AG10803 (cell line): Measurements from ENCODE around the gene ZNF782.
"Not testable (repeated sequence)": the region's sequence is repeated elsewhere in the genome, so short reads cannot be mapped to it uniquely, and the experiment has no call there.

Experiments used
- DNase-seq: peaks from one replicate; pipeline ENCODE4 v3.0.0; 2010; ENCODE audit warnings: low read depth
- H3K4me3 ChIP-seq: 2 replicates; pipeline ENCODE4 v1.5.1; 2011; ENCODE audit warnings: mild to moderate bottlenecking, low read length, control low read depth
- TF ChIP-seq, protein P1 (sequence below): conservative IDR thresholded peaks from 2 replicates; pipeline ENCODE4 v1.5.1; 2011; ENCODE audit warnings: mild to moderate bottlenecking, low read length, control low read depth, inconsistent platforms

ZNF782 gene

DNA sequence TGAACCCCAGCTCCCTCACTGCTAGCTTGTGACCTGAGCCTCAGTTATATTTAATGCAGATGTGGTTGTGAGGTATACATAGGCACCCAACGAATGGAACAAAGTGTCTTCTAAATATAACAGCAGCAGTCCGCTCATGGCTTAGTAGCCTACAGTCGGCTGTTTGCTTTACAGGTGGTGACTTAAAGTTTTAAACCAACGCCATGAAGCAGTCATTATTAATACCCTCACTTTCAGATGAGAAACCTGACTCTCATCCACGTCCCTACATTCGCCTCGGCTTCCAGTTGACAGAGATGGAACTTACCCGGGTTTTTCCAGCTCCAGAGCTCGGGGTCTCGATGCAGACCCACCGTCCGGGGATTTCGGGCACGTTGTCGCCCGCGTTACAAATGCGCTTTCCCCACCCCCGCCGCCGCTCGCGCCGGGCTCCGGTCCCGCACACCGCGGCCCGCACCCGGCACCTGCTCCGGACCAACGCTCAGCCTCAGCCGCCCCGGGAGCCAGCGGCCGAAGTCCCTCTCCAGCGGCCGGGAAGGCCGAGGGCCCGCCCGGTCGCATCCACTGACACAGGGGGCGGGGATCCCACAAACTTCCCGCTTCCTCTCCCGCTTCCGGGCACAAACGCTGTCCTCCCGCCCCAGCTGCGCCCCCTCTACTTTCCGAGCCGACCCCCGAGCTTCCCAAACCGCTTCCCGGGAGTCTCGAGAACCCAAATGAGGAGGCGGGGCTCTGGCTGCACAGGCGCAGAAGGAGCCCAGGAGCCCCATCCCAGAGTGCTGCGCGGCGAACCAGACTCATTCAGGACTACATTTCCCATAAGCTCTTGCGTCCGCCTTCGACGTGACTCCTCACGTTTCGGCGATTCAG is at the start of gene ZNF782:
TSS of gene ZNF782 (minus strand) at position 734 of the 870 bp plus-strand sequence. CDS start 2,553 bp downstream, outside the sequence.
- peak; percentile 88 for DNase-seq
- peak within 1 kb of the TSS; percentile 81 for H3K4me3 ChIP-seq
- TF ChIP-seq, protein P1, sequence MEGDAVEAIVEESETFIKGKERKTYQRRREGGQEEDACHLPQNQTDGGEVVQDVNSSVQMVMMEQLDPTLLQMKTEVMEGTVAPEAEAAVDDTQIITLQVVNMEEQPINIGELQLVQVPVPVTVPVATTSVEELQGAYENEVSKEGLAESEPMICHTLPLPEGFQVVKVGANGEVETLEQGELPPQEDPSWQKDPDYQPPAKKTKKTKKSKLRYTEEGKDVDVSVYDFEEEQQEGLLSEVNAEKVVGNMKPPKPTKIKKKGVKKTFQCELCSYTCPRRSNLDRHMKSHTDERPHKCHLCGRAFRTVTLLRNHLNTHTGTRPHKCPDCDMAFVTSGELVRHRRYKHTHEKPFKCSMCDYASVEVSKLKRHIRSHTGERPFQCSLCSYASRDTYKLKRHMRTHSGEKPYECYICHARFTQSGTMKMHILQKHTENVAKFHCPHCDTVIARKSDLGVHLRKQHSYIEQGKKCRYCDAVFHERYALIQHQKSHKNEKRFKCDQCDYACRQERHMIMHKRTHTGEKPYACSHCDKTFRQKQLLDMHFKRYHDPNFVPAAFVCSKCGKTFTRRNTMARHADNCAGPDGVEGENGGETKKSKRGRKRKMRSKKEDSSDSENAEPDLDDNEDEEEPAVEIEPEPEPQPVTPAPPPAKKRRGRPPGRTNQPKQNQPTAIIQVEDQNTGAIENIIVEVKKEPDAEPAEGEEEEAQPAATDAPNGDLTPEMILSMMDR, result no peak

DNA sequence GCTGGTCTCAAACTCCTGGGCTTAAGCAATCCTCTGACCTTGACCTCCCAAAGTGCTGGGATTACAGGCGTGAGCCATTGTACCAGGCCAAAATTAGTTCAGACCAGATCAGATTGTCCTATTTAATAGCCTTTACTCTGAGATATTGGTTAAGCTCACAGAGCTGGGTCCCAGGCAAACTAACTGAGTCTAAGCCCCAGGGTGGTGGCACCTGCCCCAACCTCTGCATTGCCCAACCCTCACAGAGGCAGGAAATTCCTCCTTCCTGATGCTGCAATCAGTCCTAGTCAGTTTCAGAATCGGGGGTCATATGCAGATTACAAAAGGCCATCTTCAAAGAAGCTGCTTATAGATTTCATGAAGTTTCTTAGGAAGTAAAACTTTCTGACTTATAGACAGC is 45.7 kb upstream of the ZNF782 start:
- H3K4me3 ChIP-seq, DNase-seq: not testable (repeated sequence)

DNA sequence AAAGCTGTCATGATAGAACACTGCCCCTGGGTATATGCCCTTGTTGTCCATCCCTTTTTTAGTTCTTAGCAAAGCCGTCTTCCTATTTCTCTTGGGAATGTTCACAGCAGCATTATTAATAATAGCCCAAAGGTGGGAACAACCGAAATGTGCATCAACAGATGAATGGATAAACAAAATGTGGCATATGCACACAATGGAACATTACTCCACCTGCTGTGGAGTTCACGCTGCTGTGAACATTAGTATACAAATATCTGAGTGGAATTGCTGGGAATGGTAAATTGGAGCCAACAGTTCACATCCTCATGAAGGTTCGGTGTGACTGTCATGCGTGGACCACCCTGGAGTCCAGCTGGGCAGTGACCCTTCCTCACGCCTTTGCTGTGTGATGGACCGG is 37.8 kb upstream of the ZNF782 start:
- H3K4me3 ChIP-seq, result no peak overlapping the region
- no peak for DNase-seq
- TF ChIP-seq, protein P1, result no peak

DNA sequence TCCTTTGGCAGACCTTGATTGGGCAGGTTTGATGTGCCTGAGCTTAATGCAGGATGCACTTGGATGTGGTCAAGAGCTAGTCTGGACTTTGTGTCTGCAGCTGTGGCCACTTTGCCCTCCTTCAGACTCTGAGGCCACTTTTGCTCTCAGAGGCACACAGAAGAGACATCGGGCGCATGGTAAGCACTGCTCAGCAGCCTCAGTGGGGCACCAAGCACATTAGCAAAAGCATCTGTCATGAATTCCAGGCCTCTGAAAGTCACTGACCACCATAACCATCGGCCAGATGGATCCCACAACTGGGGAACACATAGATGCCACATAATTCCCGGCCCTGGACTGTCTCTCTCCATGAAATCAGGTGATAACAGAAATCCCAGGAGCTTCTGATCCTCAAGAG is 34.3 kb upstream of the ZNF782 start:
- TF ChIP-seq, protein P1, result no peak
- no peak for DNase-seq
- no peak overlapping the region for H3K4me3 ChIP-seq

DNA sequence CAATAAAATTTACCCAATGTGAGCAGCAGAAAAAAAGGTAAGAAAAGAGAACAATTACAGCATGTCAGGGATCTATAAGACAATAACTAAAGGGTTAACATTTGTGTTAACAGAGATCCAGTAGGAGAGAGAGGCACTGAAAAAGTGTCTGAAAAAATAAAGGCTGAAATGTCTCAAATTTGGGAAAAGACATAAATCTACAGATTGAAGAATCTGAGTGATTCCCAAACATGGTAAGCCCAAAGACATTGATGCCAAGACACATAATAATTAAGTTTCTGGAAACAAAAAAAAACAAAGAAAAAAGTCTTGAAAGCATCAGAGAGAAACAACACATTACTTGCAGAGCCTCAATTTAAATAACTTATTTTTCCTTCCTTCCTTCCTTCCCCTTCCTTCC is 31.1 kb upstream of the ZNF782 start:
- no peak overlapping the region for H3K4me3 ChIP-seq
- no peak for DNase-seq
- TF ChIP-seq, protein P1, result no peak

DNA sequence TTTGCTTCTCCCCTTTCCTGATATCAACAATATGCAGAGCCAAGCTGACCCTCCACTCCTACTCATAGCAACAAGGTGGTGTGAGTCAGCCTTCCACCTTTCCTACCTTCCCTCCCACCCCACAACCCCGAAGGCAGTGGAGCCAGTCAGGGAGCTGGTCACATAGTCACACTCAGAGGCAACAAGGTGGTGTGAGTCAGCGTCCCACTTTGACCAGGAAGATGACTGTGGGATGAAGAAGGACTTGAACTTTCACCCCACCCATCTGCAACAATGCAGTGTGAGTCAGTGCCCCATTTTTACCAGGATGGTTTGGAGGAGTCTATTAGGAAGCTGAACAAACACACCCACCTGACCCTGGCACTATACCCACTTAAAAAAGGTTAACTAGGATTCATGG is 30.1 kb upstream of the ZNF782 start:
- TF ChIP-seq, protein P1, result no peak
- peak; percentile 61 for DNase-seq
- no peak overlapping the region for H3K4me3 ChIP-seq

DNA sequence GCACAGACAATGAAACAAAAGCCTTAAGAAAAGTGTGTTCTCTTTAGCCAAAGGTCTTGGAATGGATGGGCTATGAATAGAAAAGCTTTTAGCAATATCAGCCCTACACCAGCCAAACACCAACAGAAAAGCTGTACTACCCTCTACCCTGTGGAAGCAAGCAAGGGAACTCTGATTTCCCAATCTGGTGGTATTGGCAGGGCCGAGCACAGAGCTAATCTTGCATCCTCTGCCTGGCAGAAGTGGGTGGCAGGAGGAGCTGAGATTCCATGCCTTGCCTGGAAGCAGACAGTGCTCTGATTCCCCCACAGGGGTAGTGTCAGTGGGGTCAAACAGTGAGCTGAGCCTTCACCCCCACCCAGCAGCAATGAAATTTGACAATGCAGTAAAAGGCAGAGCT is 29.6 kb upstream of the ZNF782 start:
- DNase-seq, result peak; percentile 18
- H3K4me3 ChIP-seq, result no peak overlapping the region
- TF ChIP-seq, protein P1, result no peak
